ENCODE measurements around the gene SLC48A1. TPM values are rescaled to one million over a fixed set of nuclear protein-coding genes. Genes with fewer than 3 reads are reported as not detected.

SLC48A1 gene
- polyA plus RNA-seq, 3 donors: 9.4 to 19.6 (median 15.8) TPM

DNA sequence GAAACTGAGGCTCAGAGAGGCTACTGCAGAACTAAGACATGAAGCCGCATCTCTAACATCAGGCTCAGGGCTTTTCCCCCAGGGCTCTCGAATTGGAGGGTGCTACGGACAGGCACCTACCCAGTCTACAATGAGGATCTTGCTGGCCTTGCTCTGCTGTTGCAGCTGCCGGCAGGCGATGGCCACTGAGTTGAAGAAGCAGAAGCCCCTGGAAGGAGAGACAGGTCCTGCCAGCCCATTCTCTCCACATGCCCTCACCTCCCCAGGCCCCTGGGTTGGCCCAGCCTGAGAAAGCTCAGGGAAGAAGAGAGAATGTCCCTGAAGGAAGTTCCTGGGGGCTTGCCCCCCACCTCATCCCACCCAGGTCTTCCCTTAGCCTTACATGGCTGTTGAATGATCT lies 16.1 kb downstream of the SLC48A1 start:
- peaks cover 86 to 96% of the 10 kb centered on the region in 2 donors for H3K36me3 Mint-ChIP-seq
- intact Hi-C loops (cut with micrococcal nuclease): loop anchor here (10.0 kb wide), 2 partner anchors 46 to 134 kb away; no protein-coding TSS in a partner anchor
- Histone ChIP-seq H3K27ac (ENCODE audit: low read depth in 1 of 2, low read length in 2 of 2) (no peak overlapping the region), H3K79me2 (ENCODE audit: insufficient read depth, low read length) (no peaks in the 10 kb centered on the region), H2AFZ (ENCODE audit: insufficient read depth, low read depth, low read length, poor library complexity, severe bottlenecking) (no peak overlapping the region), H3K27me3 (ENCODE audit: control insufficient read depth in 2 of 2, insufficient read depth in 2 of 2, low read length in 2 of 2) (no peaks in the 10 kb centered on the region), H3K4me2 (replicated peaks; ENCODE audit: extremely low read depth, low read length, poor library complexity, severe bottlenecking) (no peak overlapping the region), H3K9me3 (replicated peaks in 1 of 2; ENCODE audit: control insufficient read depth in 1 of 2, insufficient read depth in 1 of 2, low read length in 2 of 2) (no peaks in the 10 kb centered on the region), H3K9ac (ENCODE audit: insufficient read depth, low read length, poor library complexity, severe bottlenecking) (no peak overlapping the region), H3K4me1 (ENCODE audit: control insufficient read depth in 1 of 2, insufficient read depth in 2 of 2, low read length in 2 of 2) (no peaks in the 10 kb centered on the region), H4K20me1 (ENCODE audit: insufficient read depth, low read length) (peaks cover 35% of the 10 kb centered on the region), H3K36me3 (replicated peaks in 1 of 2; ENCODE audit: control insufficient read depth in 1 of 2, insufficient read depth in 2 of 2, low read length in 2 of 2) (peaks cover 99 to 100% of the 10 kb centered on the region in 2 donors), H3K4me3 (replicated peaks in 1 of 3; ENCODE audit: low read depth in 2 of 3, low read length in 3 of 3) (no peak overlapping the region)
- H3K27ac Mint-ChIP-seq: no peak overlapping the region
- H3K4me1 Mint-ChIP-seq: no peaks in the 10 kb centered on the region
- peaks cover 0 to 5% (median 0%) of the 10 kb centered on the region in 3 donors for H3K27me3 Mint-ChIP-seq (ENCODE audit: low read depth in 3 of 3)
- WGBS (ENCODE audit: insufficient coverage): 86% methylated on average over 3 of the region's 5 CpGs
- no peaks in the 10 kb centered on the region for H3K9me3 Mint-ChIP-seq
- TF ChIP-seq, protein P1, sequence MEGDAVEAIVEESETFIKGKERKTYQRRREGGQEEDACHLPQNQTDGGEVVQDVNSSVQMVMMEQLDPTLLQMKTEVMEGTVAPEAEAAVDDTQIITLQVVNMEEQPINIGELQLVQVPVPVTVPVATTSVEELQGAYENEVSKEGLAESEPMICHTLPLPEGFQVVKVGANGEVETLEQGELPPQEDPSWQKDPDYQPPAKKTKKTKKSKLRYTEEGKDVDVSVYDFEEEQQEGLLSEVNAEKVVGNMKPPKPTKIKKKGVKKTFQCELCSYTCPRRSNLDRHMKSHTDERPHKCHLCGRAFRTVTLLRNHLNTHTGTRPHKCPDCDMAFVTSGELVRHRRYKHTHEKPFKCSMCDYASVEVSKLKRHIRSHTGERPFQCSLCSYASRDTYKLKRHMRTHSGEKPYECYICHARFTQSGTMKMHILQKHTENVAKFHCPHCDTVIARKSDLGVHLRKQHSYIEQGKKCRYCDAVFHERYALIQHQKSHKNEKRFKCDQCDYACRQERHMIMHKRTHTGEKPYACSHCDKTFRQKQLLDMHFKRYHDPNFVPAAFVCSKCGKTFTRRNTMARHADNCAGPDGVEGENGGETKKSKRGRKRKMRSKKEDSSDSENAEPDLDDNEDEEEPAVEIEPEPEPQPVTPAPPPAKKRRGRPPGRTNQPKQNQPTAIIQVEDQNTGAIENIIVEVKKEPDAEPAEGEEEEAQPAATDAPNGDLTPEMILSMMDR (IDR thresholded peaks at IDR 0.05): no peak
- H3K4me3 Mint-ChIP-seq: no peak overlapping the region
- DNase-seq: no peak

DNA sequence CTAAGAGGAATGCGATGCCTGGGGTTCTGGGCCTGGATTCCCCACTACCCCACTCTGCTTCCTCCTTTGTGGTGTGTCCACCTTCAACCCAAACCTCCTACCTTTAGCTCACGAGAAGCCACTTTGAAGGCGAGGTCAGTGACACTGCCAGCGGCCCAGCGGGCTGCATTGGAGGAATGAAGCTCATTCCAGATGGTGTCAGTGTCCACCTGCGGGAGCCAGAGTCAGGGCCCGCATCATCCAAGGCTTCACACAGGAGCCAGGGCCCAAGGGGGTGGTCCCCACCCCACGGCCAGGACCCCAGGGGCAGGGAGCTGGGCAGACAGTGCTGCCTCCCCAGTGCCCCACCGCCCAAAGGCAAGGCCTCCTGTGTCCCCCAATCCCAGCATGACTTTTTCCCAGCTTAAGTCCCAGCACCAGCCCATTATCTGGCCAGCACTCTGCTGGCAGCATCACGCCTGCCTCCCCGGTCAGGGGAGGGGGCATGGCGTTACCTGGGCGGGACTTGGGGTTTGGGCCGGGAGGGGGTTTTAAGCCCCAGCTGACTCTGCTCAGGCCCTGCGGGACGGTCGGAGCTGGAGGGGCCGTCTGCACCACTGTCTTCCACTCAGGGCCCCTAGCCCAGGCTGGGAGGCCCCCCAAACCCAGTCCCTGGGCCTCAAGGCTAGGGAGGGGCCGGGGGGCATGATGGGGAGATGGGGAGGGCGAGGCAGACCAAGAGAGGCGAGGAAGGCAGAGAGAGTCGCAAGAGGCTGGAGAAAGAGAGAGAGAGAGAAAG lies 16.9 kb downstream of the SLC48A1 start:
- no peak for DNase-seq
- TF ChIP-seq, protein P1 (IDR thresholded peaks at IDR 0.05): no peak
- no peak overlapping the region for H3K9ac ChIP-seq (ENCODE audit: insufficient read depth, low read length, poor library complexity, severe bottlenecking)
- peaks cover 99 to 100% of the 10 kb centered on the region in 2 donors for H3K36me3 ChIP-seq (replicated peaks in 1 of 2; ENCODE audit: control insufficient read depth in 1 of 2, insufficient read depth in 2 of 2, low read length in 2 of 2)
- Mint-ChIP-seq H3K4me3 (no peak overlapping the region), H3K36me3 (peaks cover 86 to 96% of the 10 kb centered on the region in 2 donors), H3K4me1 (no peaks in the 10 kb centered on the region), H3K27ac (peak overlapping the region in 1 of 7 donors; percentile 63), H3K9me3 (no peaks in the 10 kb centered on the region), H3K27me3 (ENCODE audit: low read depth in 3 of 3) (peaks cover 0 to 5% (median 0%) of the 10 kb centered on the region in 3 donors)
- H4K20me1 ChIP-seq (ENCODE audit: insufficient read depth, low read length): peaks cover 35% of the 10 kb centered on the region
- H3K4me2 ChIP-seq (replicated peaks; ENCODE audit: extremely low read depth, low read length, poor library complexity, severe bottlenecking): no peak overlapping the region
- H2AFZ ChIP-seq (ENCODE audit: insufficient read depth, low read depth, low read length, poor library complexity, severe bottlenecking): no peak overlapping the region
- H3K79me2 ChIP-seq (ENCODE audit: insufficient read depth, low read length): no peaks in the 10 kb centered on the region
- intact Hi-C loops (cut with micrococcal nuclease): loop anchor here (10.0 kb wide), 2 partner anchors 45 to 135 kb away; no protein-coding TSS in a partner anchor
- H3K4me3 ChIP-seq (replicated peaks in 1 of 3; ENCODE audit: low read depth in 2 of 3, low read length in 3 of 3): no peak overlapping the region
- no peaks in the 10 kb centered on the region for H3K9me3 ChIP-seq (replicated peaks in 1 of 2; ENCODE audit: control insufficient read depth in 1 of 2, insufficient read depth in 1 of 2, low read length in 2 of 2)
- H3K27me3 ChIP-seq (ENCODE audit: control insufficient read depth in 2 of 2, insufficient read depth in 2 of 2, low read length in 2 of 2): no peaks in the 10 kb centered on the region
- H3K4me1 ChIP-seq (ENCODE audit: control insufficient read depth in 1 of 2, insufficient read depth in 2 of 2, low read length in 2 of 2): no peaks in the 10 kb centered on the region
- peak overlapping the region in 1 of 2 donors; percentile 0 for H3K27ac ChIP-seq (ENCODE audit: low read depth in 1 of 2, low read length in 2 of 2)
- 94% methylated on average over 22 of the region's 22 CpGs for WGBS (ENCODE audit: insufficient coverage)

Data from CD14-positive monocyte (primary cell).